Uterus (tissue), 2 donors: ENCODE results near the gene DMBT1.

Experiments used
- POLR2A ChIP-seq, 2 donors: fragments of 450-650 bp; IDR thresholded peaks; one replicate each; pipeline ENCODE4 v1.6.1; 2016; ENCODE audit warnings: antibody characterized with exemption in 2 of 2, mild to moderate bottlenecking in 1 of 2, moderate library complexity in 1 of 2
- TF ChIP-seq, protein P1 (sequence below), 4 experiments: fragments of 200-600 bp in 2 of 4; fragments of 450-650 bp in 2 of 4; sonication (generic) in 2 of 4; IDR thresholded peaks; one replicate each; pipeline ENCODE4 v1.5.1; 2016 to 2019; ENCODE audit warnings: antibody characterized with exemption in 4 of 4, mild to moderate bottlenecking in 2 of 4, moderate library complexity in 1 of 4

DNA sequence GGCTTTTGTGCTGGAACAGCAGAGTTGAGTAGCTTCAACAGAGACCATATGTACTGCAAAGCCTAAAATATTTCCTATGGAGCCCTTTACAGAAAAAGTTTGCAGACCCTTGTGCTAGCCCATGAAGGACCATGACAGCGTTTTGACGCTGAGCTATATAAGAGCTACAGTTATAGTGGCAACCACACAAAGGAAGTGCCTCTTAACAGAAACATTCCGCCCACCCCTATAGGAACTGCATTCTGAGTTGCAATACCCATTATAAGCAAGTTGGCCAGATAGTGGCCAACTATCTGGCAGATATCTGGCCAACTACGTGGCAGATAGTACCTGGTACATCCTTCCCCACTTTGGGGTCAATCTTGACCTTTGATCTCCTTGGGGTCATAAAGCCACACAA lies 47.5 kb upstream of the DMBT1 start:
- TF ChIP-seq, protein P1, sequence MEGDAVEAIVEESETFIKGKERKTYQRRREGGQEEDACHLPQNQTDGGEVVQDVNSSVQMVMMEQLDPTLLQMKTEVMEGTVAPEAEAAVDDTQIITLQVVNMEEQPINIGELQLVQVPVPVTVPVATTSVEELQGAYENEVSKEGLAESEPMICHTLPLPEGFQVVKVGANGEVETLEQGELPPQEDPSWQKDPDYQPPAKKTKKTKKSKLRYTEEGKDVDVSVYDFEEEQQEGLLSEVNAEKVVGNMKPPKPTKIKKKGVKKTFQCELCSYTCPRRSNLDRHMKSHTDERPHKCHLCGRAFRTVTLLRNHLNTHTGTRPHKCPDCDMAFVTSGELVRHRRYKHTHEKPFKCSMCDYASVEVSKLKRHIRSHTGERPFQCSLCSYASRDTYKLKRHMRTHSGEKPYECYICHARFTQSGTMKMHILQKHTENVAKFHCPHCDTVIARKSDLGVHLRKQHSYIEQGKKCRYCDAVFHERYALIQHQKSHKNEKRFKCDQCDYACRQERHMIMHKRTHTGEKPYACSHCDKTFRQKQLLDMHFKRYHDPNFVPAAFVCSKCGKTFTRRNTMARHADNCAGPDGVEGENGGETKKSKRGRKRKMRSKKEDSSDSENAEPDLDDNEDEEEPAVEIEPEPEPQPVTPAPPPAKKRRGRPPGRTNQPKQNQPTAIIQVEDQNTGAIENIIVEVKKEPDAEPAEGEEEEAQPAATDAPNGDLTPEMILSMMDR (IDR thresholded peaks at IDR 0.05): no peak
- no peak for TF ChIP-seq POLR2A (IDR thresholded peaks at IDR 0.05)
